Measurements from ENCODE around the gene NPW.

Gene NPW

DNA sequence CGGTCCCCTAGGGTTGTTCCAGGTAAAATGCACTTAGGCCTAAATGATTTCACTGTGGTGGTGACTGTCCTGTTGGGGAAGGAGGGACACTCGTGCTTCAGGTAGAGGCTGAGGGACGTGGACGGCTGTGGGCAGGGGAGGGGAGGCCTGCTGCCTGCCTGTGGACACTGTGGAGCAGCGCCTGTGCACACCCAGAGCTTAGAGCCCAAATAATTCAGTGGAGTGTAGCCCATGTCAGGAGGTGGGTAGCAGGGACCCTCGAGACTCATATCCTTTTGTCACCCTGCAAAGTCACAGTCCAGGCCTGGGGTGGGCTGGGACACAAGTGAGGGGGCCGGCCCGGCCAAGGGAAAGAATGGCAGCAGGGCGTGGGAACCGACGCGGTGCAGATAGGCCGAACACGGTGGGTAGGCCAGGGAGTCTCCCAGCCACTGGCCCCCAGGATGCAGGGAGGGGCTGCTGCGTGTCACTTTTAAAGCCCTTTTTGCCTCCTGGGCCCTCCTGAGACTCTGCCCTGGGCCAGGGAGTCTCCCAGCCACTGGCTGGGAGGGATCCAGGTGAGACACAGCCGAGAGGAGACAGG, 6.4 kb downstream of the NPW start:
- Histone ChIP-seq H3K27me3 (ENCODE audit: insufficient read depth, low read length) (no peaks in the 10 kb centered on the region; the same call in 1 of the 2 replicates), H3K27ac (ENCODE audit: low read depth, low read length) (no peak overlapping the region), H3K4me1 (ENCODE audit: control insufficient read depth, insufficient read depth, low read length, unreplicated experiment) (peaks cover 4% of the 10 kb centered on the region), H3K79me2 (ENCODE audit: control insufficient read depth, insufficient read depth, low read length, unreplicated experiment) (no peaks in the 10 kb centered on the region), H3K36me3 (ENCODE audit: insufficient read depth, low read length) (no peaks in the 10 kb centered on the region), H3K4me3 (ENCODE audit: low read depth, low read length) (no peak overlapping the region), H2AFZ (ENCODE audit: low read length, unreplicated experiment) (no peak overlapping the region)

- Histone ChIP-seq H2AFZ (ENCODE audit: low read length, unreplicated experiment) (no peak within 1 kb of the TSS), H3K27ac (ENCODE audit: low read depth, low read length) (no peak within 1 kb of the TSS), H3K36me3 (ENCODE audit: insufficient read depth, low read length) (no peaks in the 10 kb centered on the region)
These were observed 7.0 kb downstream of the NPW start, which contains the start of gene NHERF2 for GRCh38 chr16:2026461-2027023. Gene NHERF2 (plus strand): TSS chr16:2026902. CDS start chr16:2027006, 104 bp downstream.

GRCh38 chr16:2027024-2028010, 7.7 kb downstream of the NPW start:
- H3K27ac ChIP-seq (ENCODE audit: low read depth, low read length) = no peak overlapping the region
- no peaks in the 10 kb centered on the region for H3K36me3 ChIP-seq (ENCODE audit: insufficient read depth, low read length)
- no peaks in the 10 kb centered on the region for H3K27me3 ChIP-seq (ENCODE audit: insufficient read depth, low read length)
- no peaks in the 10 kb centered on the region for H3K79me2 ChIP-seq (ENCODE audit: control insufficient read depth, insufficient read depth, low read length, unreplicated experiment)
- H3K4me1 ChIP-seq (ENCODE audit: control insufficient read depth, insufficient read depth, low read length, unreplicated experiment) = peaks cover 4% of the 10 kb centered on the region
- peak overlapping the region; percentile 79 for H3K4me3 ChIP-seq (ENCODE audit: low read depth, low read length)
- H2AFZ ChIP-seq (ENCODE audit: low read length, unreplicated experiment) = no peak overlapping the region

More at GRCh38 chr16:2026461-2027023, 7.0 kb downstream of the NPW start, which contains the start of gene NHERF2:
- Histone ChIP-seq H3K27me3 (ENCODE audit: insufficient read depth, low read length) (no peaks in the 10 kb centered on the region), H3K4me3 (ENCODE audit: low read depth, low read length) (peak within 1 kb of the TSS; percentile 79), H3K4me1 (ENCODE audit: control insufficient read depth, insufficient read depth, low read length, unreplicated experiment) (peaks cover 4% of the 10 kb centered on the region), H3K79me2 (ENCODE audit: control insufficient read depth, insufficient read depth, low read length, unreplicated experiment) (no peaks in the 10 kb centered on the region)

- Histone ChIP-seq H3K79me2 (ENCODE audit: control insufficient read depth, insufficient read depth, low read length, unreplicated experiment) (no peaks in the 10 kb centered on the region), H3K36me3 (ENCODE audit: insufficient read depth, low read length) (no peaks in the 10 kb centered on the region), H3K4me3 (ENCODE audit: low read depth, low read length) (peak overlapping the region; percentile 21; the same call in 1 of the 2 replicates), H2AFZ (ENCODE audit: low read length, unreplicated experiment) (no peak overlapping the region), H3K27ac (ENCODE audit: low read depth, low read length) (no peak overlapping the region), H3K27me3 (ENCODE audit: insufficient read depth, low read length) (no peaks in the 10 kb centered on the region), H3K4me1 (ENCODE audit: control insufficient read depth, insufficient read depth, low read length, unreplicated experiment) (peaks cover 13% of the 10 kb centered on the region)
These were observed 8.6 kb downstream of the NPW start for GRCh38 chr16:2028146-2028545.

DNA sequence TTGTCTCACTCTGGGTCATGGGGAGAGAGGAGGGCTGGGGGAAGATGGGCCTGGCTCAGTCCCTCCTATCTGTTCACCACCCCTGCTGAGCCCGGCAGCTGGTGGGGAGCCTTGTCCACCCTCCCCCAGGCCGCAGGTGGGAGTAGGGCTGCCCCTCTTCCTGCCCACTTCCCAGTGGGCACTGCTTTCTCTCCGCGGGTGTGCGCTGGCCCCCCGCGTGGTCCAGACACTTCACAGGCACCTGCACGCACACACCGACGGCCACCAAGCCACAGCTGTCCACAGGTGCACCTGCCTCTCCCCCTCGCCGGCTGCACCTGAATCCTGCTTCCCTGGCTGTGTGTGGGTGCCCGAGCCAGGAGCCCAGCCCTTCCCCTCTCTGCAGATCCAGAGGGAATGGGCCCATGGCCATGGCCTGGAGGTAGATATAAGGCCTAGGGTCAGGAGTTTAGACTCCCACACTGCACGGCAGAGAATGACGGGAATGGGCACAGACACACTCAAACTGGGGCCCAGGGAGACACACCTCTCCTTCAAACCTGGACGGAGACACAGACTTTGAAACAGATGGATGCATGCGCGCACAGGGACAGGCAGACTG, 9.1 kb downstream of the NPW start:
- H3K4me3 ChIP-seq (ENCODE audit: low read depth, low read length) = no peak overlapping the region
- no peaks in the 10 kb centered on the region for H3K79me2 ChIP-seq (ENCODE audit: control insufficient read depth, insufficient read depth, low read length, unreplicated experiment)
- H2AFZ ChIP-seq (ENCODE audit: low read length, unreplicated experiment) = no peak overlapping the region
- H3K27ac ChIP-seq (ENCODE audit: low read depth, low read length) = no peak overlapping the region
- no peaks in the 10 kb centered on the region for H3K27me3 ChIP-seq (ENCODE audit: insufficient read depth, low read length)
- H3K4me1 ChIP-seq (ENCODE audit: control insufficient read depth, insufficient read depth, low read length, unreplicated experiment) = peaks cover 18% of the 10 kb centered on the region
- H3K36me3 ChIP-seq (ENCODE audit: insufficient read depth, low read length) = no peaks in the 10 kb centered on the region

- Histone ChIP-seq H3K36me3 (ENCODE audit: insufficient read depth, low read length) (no peaks in the 10 kb centered on the region), H3K4me1 (ENCODE audit: control insufficient read depth, insufficient read depth, low read length, unreplicated experiment) (peaks cover 23% of the 10 kb centered on the region), H2AFZ (ENCODE audit: low read length, unreplicated experiment) (no peak overlapping the region), H3K27ac (ENCODE audit: low read depth, low read length) (no peak overlapping the region), H3K4me3 (ENCODE audit: low read depth, low read length) (no peak overlapping the region), H3K27me3 (ENCODE audit: insufficient read depth, low read length) (no peaks in the 10 kb centered on the region), H3K79me2 (ENCODE audit: control insufficient read depth, insufficient read depth, low read length, unreplicated experiment) (no peaks in the 10 kb centered on the region)
These were observed 9.8 kb downstream of the NPW start for GRCh38 chr16:2029350-2029749.

GRCh38 chr16:2030036-2030435, 10.5 kb downstream of the NPW start:
- Histone ChIP-seq H3K4me1 (ENCODE audit: control insufficient read depth, insufficient read depth, low read length, unreplicated experiment) (peaks cover 28% of the 10 kb centered on the region), H3K27ac (ENCODE audit: low read depth, low read length) (no peak overlapping the region), H3K79me2 (ENCODE audit: control insufficient read depth, insufficient read depth, low read length, unreplicated experiment) (no peaks in the 10 kb centered on the region)

GRCh38 chr16:2031081-2031577, 11.5 kb downstream of the NPW start:
- no peak overlapping the region for H3K4me3 ChIP-seq (ENCODE audit: low read depth, low read length)
- no peak overlapping the region for H3K27ac ChIP-seq (ENCODE audit: low read depth, low read length)
- no peaks in the 10 kb centered on the region for H3K36me3 ChIP-seq (ENCODE audit: insufficient read depth, low read length)
- no peaks in the 10 kb centered on the region for H3K79me2 ChIP-seq (ENCODE audit: control insufficient read depth, insufficient read depth, low read length, unreplicated experiment)
- H3K27me3 ChIP-seq (ENCODE audit: insufficient read depth, low read length) = no peaks in the 10 kb centered on the region
- peaks cover 37% of the 10 kb centered on the region for H3K4me1 ChIP-seq (ENCODE audit: control insufficient read depth, insufficient read depth, low read length, unreplicated experiment)
- H2AFZ ChIP-seq (ENCODE audit: low read length, unreplicated experiment) = no peak overlapping the region

More at GRCh38 chr16:2030036-2030435, 10.5 kb downstream of the NPW start:
- no peaks in the 10 kb centered on the region for H3K36me3 ChIP-seq (ENCODE audit: insufficient read depth, low read length)
- no peak overlapping the region for H2AFZ ChIP-seq (ENCODE audit: low read length, unreplicated experiment)
- H3K27me3 ChIP-seq (ENCODE audit: insufficient read depth, low read length) = no peaks in the 10 kb centered on the region
- H3K4me3 ChIP-seq (ENCODE audit: low read depth, low read length) = no peak overlapping the region

DNA sequence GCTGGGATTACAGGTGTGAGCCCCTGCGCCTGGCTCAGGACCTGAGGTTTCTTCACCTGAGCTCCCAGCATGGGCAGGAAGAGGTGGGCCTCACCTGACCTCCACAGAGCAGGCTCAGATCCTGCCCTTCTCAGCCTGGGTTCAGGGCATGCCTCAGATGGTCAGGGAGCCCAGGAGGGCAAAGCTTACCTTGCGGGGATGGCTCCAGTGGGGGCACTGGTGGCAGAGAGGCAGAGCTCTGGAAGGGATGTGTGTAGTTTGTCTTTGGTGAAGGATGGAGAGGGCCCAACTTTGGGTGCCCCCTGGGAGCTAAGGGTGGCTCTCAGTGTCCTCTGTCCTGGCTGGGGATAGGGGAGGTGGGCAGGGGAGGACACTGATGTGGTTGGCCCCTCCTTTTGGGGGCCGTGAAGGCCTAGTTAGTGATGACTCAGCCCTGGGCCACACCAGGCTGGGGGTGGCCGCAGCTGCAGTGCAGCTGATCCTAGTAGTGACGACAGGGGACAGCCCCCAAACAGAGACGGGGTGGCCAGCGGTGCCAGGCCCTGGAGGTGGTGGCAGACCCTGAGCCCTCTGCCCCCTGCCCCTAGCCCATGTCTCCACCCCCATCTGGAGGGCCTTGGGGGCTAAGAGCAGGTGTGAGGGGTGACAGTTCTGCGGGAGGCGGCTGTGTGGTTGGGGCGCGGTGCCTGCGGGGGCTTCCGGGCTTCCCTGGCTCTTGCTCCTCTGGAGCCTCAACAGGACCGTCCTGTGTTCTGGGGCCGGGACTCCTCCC, 12.9 kb downstream of the NPW start:
- Histone ChIP-seq H3K4me3 (ENCODE audit: low read depth, low read length) (peak overlapping the region; percentile 75; the same call in 1 of the 2 replicates), H3K79me2 (ENCODE audit: control insufficient read depth, insufficient read depth, low read length, unreplicated experiment) (no peaks in the 10 kb centered on the region), H3K27me3 (ENCODE audit: insufficient read depth, low read length) (no peaks in the 10 kb centered on the region), H3K27ac (ENCODE audit: low read depth, low read length) (peak overlapping the region; percentile 60; the same call in 1 of the 2 replicates), H3K4me1 (ENCODE audit: control insufficient read depth, insufficient read depth, low read length, unreplicated experiment) (peaks cover 39% of the 10 kb centered on the region), H3K36me3 (ENCODE audit: insufficient read depth, low read length) (no peaks in the 10 kb centered on the region), H2AFZ (ENCODE audit: low read length, unreplicated experiment) (no peak overlapping the region)
